Activated T-cell treated with anti-CD3 and anti-CD28 coated beads for 24 hours (primary cell): ENCODE data around the gene NR2F1-AS1.

Source experiments
- DNase-seq: peaks from one replicate; pipeline ENCODE4 v3.0.0-alpha.2; 2020; ENCODE audit warnings: low read depth

Gene NR2F1-AS1

GRCh38 chr5:93603078-93603792 lies 22.2 kb upstream of the NR2F1-AS1 start:
- no peak for DNase-seq

GRCh38 chr5:93602241-93603077 lies 21.4 kb upstream of the NR2F1-AS1 start:
- DNase-seq: no peak

- no peak for DNase-seq
Measured at GRCh38 chr5:93601802-93602155, 20.8 kb upstream of the NR2F1-AS1 start.

GRCh38 chr5:93601071-93601801 lies 20.2 kb upstream of the NR2F1-AS1 start:
- DNase-seq: no peak

GRCh38 chr5:93600409-93601070 lies 19.5 kb upstream of the NR2F1-AS1 start:
- DNase-seq: no peak

GRCh38 chr5:93599399-93600120 lies 18.5 kb upstream of the NR2F1-AS1 start:
- no peak for DNase-seq

- no peak for DNase-seq
Measured at GRCh38 chr5:93599001-93599379, 18.0 kb upstream of the NR2F1-AS1 start.

GRCh38 chr5:93598091-93599000 lies 17.3 kb upstream of the NR2F1-AS1 start:
- no peak for DNase-seq

GRCh38 chr5:93596676-93597490 lies 15.9 kb upstream of the NR2F1-AS1 start:
- no peak for DNase-seq

GRCh38 chr5:93596310-93596675 lies 15.3 kb upstream of the NR2F1-AS1 start:
- no peak for DNase-seq

GRCh38 chr5:93595420-93596147 lies 14.6 kb upstream of the NR2F1-AS1 start:
- no peak for DNase-seq

GRCh38 chr5:93594591-93595419 lies 13.8 kb upstream of the NR2F1-AS1 start:
- no peak for DNase-seq

- DNase-seq: no peak
Measured at GRCh38 chr5:93593476-93594131, 12.6 kb upstream of the NR2F1-AS1 start.

GRCh38 chr5:93592883-93593282 lies 11.9 kb upstream of the NR2F1-AS1 start:
- no peak for DNase-seq

GRCh38 chr5:93591323-93591945 lies 10.4 kb upstream of the NR2F1-AS1 start:
- DNase-seq: no peak

- no peak for DNase-seq
Measured at GRCh38 chr5:93590493-93590892, 9.5 kb upstream of the NR2F1-AS1 start.

- no peak for DNase-seq
Measured at GRCh38 chr5:93589829-93590215, 8.8 kb upstream of the NR2F1-AS1 start.
